Measurements from ENCODE around the gene SS18L1.

SS18L1 gene

GRCh38 chr20:62128502-62128901, 15.1 kb upstream of the SS18L1 start:
- no peak for DNase-seq (ENCODE audit: extremely low read depth, low read depth)
- TF ChIP-seq, protein P1, sequence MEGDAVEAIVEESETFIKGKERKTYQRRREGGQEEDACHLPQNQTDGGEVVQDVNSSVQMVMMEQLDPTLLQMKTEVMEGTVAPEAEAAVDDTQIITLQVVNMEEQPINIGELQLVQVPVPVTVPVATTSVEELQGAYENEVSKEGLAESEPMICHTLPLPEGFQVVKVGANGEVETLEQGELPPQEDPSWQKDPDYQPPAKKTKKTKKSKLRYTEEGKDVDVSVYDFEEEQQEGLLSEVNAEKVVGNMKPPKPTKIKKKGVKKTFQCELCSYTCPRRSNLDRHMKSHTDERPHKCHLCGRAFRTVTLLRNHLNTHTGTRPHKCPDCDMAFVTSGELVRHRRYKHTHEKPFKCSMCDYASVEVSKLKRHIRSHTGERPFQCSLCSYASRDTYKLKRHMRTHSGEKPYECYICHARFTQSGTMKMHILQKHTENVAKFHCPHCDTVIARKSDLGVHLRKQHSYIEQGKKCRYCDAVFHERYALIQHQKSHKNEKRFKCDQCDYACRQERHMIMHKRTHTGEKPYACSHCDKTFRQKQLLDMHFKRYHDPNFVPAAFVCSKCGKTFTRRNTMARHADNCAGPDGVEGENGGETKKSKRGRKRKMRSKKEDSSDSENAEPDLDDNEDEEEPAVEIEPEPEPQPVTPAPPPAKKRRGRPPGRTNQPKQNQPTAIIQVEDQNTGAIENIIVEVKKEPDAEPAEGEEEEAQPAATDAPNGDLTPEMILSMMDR (IDR thresholded peaks at IDR 0.05; ENCODE audit: low read depth, low read length): no peak

DNA sequence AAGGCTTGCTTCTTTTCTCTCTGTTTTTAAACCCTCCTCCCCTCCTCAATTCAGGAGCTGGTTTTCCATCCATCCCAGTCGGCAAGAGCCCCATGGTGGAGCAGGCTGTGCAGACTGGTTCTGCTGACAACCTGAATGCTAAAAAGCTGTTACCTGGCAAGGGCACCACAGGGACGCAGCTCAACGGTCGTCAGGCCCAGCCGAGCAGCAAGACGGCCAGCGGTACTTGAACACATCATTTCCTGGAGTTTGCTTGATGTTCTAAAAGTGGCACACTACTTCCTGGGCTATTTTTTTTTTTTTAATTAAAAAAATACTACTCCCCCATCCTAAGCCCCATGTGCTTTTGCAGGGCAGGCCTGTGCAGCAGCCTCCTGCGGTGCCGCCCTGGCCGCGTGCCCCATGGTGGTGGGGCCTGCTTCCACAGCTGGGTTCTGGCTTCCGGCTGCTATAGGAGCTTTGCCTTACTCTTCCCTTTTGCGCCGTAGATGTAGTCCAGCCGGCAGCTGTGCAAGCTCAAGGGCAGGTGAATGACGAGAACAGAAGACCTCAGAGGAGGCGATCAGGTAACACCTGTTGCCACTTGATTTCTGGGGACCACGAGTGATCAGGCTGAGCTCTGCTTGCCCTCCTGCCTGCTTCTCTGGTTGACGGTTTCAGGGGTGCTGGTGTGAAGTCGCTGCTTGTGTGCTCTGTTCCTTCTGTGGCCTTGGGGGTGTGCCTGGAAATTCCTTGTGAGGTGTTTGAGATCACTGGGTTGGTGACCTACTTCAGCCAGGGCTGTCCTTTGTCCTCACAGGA, 13.6 kb upstream of the SS18L1 start:
- TF ChIP-seq, protein P1 (IDR thresholded peaks at IDR 0.05; ENCODE audit: low read depth, low read length): no peak
- no peak for DNase-seq (ENCODE audit: extremely low read depth, low read depth)

DNA sequence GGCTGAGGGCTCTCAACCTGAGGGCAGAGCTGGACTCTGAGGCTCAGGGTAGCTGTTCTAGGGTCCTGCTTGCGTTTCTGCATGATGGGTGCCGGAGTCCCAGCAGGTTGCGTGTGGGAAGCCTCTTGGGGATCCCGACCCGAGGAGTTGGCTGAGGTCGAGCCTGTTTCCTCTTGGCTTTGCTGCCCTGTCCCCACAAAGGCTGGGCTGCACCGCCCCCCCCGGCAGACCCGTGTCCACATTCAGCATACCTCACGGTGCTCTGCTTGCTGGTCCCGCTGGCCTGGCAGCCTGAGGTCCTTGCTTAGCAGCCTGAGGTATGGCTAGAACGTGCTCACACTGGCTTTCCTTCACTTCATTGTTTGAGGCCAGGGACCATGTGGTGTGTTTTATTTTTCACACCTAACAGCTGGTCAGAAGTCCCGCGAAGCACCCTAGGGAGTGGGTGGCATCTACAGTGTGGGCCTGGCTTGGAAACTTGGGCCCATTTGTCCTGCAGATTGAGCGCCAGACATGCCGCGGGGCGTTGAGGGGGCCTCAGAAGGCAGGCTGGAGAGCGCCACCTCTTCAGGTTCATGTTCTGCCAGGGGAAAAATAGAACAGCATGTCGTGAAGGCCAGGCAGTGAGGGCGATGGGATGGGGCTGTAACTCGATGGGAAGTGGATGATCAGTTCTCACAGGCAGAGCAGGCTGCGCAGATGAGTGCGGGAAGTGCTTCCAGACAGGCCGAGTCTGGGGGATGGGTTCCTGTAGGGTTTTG, 11.8 kb upstream of the SS18L1 start:
- no peak for DNase-seq (ENCODE audit: extremely low read depth, low read depth)
- TF ChIP-seq, protein P1 (IDR thresholded peaks at IDR 0.05; ENCODE audit: low read depth, low read length): no peak

DNA sequence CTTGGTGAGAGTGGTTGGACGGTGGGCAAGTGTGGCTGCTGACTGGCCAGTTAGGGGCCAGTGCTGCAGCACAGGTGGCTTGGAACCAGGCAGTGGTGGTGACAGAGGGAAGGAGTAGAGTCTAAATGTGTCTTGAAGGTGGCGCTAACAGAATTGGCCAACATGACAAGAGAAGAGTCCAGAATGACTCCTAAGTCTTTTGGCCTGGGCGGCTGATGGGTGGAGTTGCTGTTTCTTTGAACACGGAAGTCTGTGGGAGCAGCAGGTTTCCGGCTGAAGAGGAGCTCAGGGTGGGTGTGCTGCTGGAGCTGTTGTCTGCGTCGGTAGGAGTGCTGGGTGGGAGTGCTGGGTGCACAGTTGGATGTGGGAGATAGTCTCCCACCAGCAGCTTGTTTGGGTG, 11.1 kb upstream of the SS18L1 start:
- DNase-seq (ENCODE audit: extremely low read depth, low read depth): no peak
- TF ChIP-seq, protein P1 (IDR thresholded peaks at IDR 0.05; ENCODE audit: low read depth, low read length): no peak

- TF ChIP-seq, protein P1 (IDR thresholded peaks at IDR 0.05; ENCODE audit: low read depth, low read length): no peak
- no peak for DNase-seq (ENCODE audit: extremely low read depth, low read depth)
Measured at GRCh38 chr20:62133051-62133845, 10.3 kb upstream of the SS18L1 start.

GRCh38 chr20:62133864-62134263, 9.7 kb upstream of the SS18L1 start:
- DNase-seq (ENCODE audit: extremely low read depth, low read depth): no peak
- TF ChIP-seq, protein P1 (IDR thresholded peaks at IDR 0.05; ENCODE audit: low read depth, low read length): peak; percentile 5
